ENCODE results near the gene SH3GLB2.

Gene SH3GLB2

GRCh38 chr9:129072171-129072570 is 44.0 kb upstream of the SH3GLB2 start:
- DNase-seq (ENCODE audit: extremely low read depth, low read depth), result no peak
- H3K4me3 ChIP-seq (replicated peaks; ENCODE audit: low read depth, low read length), result no peak overlapping the region
- no peak for TF ChIP-seq CTCF (IDR thresholded peaks at IDR 0.05; ENCODE audit: low read depth, low read length, missing control alignments)

- H3K4me3 ChIP-seq (replicated peaks; ENCODE audit: low read depth, low read length), result no peak overlapping the region
- no peak for DNase-seq (ENCODE audit: extremely low read depth, low read depth)
- TF ChIP-seq CTCF (IDR thresholded peaks at IDR 0.05; ENCODE audit: low read depth, low read length, missing control alignments), result no peak
Observed at GRCh38 chr9:129071526-129072126, 43.5 kb upstream of the SH3GLB2 start.

GRCh38 chr9:129070696-129071525 is 42.8 kb upstream of the SH3GLB2 start:
- TF ChIP-seq CTCF (IDR thresholded peaks at IDR 0.05; ENCODE audit: low read depth, low read length, missing control alignments), result no peak
- H3K4me3 ChIP-seq (replicated peaks; ENCODE audit: low read depth, low read length), result no peak overlapping the region

GRCh38 chr9:129069862-129070641 is 41.9 kb upstream of the SH3GLB2 start:
- TF ChIP-seq CTCF (IDR thresholded peaks at IDR 0.05; ENCODE audit: low read depth, low read length, missing control alignments), result no peak
- no peak for DNase-seq (ENCODE audit: extremely low read depth, low read depth)
- no peak overlapping the region for H3K4me3 ChIP-seq (replicated peaks; ENCODE audit: low read depth, low read length)

More at GRCh38 chr9:129070696-129071525, 42.8 kb upstream of the SH3GLB2 start:
- no peak for DNase-seq (ENCODE audit: extremely low read depth, low read depth)

- no peak overlapping the region for H3K4me3 ChIP-seq (replicated peaks; ENCODE audit: low read depth, low read length)
- no peak for DNase-seq (ENCODE audit: extremely low read depth, low read depth)
- no peak for TF ChIP-seq CTCF (IDR thresholded peaks at IDR 0.05; ENCODE audit: low read depth, low read length, missing control alignments)
Observed at GRCh38 chr9:129068990-129069861, 41.1 kb upstream of the SH3GLB2 start.

GRCh38 chr9:129068110-129068509 is 40.0 kb upstream of the SH3GLB2 start:
- H3K4me3 ChIP-seq (replicated peaks; ENCODE audit: low read depth, low read length), result no peak overlapping the region
- DNase-seq (ENCODE audit: extremely low read depth, low read depth), result no peak
- no peak for TF ChIP-seq CTCF (IDR thresholded peaks at IDR 0.05; ENCODE audit: low read depth, low read length, missing control alignments)
